GM10847 (cell line): ENCODE results near the gene GABRE.

Experiments
- POLR2A ChIP-seq: IDR thresholded peaks from 2 replicates; pipeline ENCODE4 v1.6.1; 2011; ENCODE audit not compliant: insufficient read length; ENCODE audit errors: extremely low read depth

GABRE gene

DNA sequence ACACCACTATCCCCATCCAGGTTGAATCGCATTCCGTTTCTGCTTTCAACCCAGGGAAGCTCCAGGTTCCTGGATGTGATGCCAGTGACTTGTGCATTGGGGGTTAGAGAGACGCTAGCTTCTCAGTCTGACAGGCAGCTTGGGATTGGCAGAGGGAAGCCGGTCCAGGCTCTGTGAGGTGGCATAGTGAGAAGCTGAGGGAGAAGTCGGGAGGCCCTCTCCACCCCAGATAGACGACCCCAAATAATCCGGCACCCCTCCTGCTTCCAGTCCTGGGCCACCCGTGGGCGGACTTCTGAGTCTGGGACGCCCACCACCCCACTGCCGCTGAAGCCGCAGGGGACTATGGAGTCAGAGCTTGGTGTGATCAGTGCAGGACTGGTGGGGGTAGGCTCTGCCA lies 54.4 kb downstream of the GABRE start:
- no peak for TF ChIP-seq POLR2A

DNA sequence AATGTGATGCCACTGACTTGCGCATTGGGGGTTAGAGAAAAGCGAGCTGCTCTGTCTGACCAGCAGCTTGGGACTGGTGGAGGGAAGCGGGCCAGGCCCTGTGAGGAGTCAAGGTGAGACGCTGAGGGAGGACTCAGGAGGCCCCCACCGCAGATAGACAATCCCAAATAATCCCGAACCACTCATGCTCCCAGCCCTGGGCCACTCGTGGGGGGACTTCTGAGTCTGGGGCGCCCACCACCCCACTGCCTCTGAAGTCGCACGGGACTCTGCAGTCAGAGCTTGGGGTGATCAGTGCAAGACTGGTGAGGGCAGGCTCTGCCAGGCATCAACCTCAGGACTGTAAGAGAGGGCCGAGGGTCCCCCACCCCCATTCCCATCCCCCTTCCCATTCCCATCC lies 54.9 kb downstream of the GABRE start:
- TF ChIP-seq POLR2A = no peak

DNA sequence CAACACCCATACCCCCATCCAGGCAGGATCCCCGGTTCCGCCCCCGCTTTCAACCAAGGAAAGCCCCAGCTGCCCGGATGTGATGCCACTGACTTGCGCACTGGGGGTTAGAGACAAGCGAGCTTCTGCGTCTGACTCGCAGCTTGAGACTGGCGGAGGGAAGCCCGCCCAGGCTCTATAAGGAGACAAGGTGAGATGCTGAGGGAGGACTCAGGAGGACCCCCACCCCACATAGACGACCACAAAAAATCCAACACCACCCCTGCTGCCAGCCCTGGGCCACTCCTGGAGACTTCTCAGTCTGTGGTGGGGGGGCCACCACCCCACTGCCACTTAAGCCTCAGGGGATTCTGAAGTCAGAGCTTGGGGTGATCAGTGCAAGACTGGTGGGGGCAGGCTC lies 61.7 kb downstream of the GABRE start, which contains the start of gene MAGEA4:
TSS of gene MAGEA4 (plus strand) at position 110 of the 400 bp plus-strand sequence. CDS start 10,776 bp downstream, outside the sequence.
- no peak for TF ChIP-seq POLR2A

DNA sequence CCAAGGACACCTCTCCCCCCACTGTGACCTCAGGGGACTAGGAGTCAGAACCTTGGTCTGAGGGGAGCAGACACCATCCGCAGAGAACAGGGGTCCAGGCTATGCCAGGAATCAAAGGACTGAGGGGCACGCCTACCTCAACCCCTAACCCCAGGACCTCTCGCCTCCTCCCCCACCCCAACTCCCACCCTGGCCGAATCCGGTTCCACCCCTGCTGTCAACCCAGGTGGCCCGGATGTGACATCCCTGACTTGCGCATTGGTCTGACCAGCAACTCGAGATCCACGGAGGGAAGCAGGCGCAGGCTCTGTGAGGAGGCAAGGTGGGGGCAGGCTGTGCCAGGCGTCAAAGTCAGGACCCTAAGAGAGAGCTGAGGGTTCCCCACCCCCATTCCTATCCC lies 62.3 kb downstream of the GABRE start:
- TF ChIP-seq POLR2A = no peak

GRCh38 chrX:151904989-151905388 lies 69.5 kb downstream of the GABRE start:
- no peak for TF ChIP-seq POLR2A
